Ishikawa (cell line): Measurements from ENCODE around the gene WNT8A.

Experiments used
- CREB1 ChIP-seq: IDR thresholded peaks from 2 replicates; pipeline ENCODE4 v1.6.1; 2012; ENCODE audit warnings: low read depth
- EGR1 ChIP-seq: IDR thresholded peaks from 2 replicates; pipeline ENCODE4 v1.6.1; 2012
- EP300 ChIP-seq: IDR thresholded peaks from 2 replicates; pipeline ENCODE4 v1.6.1; 2012; ENCODE audit warnings: borderline replicate concordance
- RAD21 ChIP-seq: IDR thresholded peaks from 2 replicates; pipeline ENCODE4 v1.6.1; 2012; ENCODE audit warnings: low read depth
- TAF1 ChIP-seq: IDR thresholded peaks from 2 replicates; pipeline ENCODE4 v1.6.1; 2012; ENCODE audit warnings: low read depth, mild to moderate bottlenecking
- YY1 ChIP-seq: IDR thresholded peaks from 2 replicates; pipeline ENCODE4 v1.6.1; 2012; ENCODE audit warnings: low read depth
- ZBTB7A ChIP-seq: IDR thresholded peaks from 2 replicates; pipeline ENCODE4 v1.6.1; 2012; ENCODE audit warnings: low read depth
- TF ChIP-seq, protein P1 (sequence below): IDR thresholded peaks from 2 replicates; pipeline ENCODE4 v1.6.1; 2012
- TF ChIP-seq, protein P2 (sequence below): IDR thresholded peaks from 2 replicates; pipeline ENCODE4 v1.6.1; 2012

DNA sequence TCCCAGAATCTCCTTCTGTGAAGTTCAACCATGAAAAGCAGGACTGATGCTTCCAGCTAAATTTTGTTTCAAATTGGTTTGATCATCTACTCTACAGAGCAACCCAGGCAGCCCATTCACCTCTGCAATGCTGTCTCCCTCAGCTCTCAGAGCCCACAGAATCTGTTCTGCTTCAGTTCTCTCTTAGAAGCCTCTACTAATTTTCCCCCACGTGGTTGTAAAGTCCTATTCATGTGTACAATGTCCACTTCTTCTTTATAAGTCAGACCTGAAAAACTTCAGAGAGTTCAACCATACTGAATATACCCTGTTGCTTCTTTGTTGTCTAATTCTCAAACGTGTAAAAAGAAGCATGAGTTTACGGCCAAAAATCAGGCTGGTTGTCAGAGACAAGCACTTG, 29.6 kb upstream of the WNT8A start:
- no peak for TF ChIP-seq RAD21
- no peak for TF ChIP-seq EP300
- no peak for TF ChIP-seq ZBTB7A
- TF ChIP-seq, protein P1, sequence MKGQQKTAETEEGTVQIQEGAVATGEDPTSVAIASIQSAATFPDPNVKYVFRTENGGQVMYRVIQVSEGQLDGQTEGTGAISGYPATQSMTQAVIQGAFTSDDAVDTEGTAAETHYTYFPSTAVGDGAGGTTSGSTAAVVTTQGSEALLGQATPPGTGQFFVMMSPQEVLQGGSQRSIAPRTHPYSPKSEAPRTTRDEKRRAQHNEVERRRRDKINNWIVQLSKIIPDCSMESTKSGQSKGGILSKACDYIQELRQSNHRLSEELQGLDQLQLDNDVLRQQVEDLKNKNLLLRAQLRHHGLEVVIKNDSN, result no peak
- no peak for TF ChIP-seq YY1
- TF ChIP-seq CREB1, result no peak
- TF ChIP-seq, protein P2, sequence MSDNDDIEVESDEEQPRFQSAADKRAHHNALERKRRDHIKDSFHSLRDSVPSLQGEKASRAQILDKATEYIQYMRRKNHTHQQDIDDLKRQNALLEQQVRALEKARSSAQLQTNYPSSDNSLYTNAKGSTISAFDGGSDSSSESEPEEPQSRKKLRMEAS, result no peak
- TF ChIP-seq EGR1, result no peak
- no peak for TF ChIP-seq TAF1
